ENCODE data around the gene HSD11B2.

The HSD11B2 gene

DNA sequence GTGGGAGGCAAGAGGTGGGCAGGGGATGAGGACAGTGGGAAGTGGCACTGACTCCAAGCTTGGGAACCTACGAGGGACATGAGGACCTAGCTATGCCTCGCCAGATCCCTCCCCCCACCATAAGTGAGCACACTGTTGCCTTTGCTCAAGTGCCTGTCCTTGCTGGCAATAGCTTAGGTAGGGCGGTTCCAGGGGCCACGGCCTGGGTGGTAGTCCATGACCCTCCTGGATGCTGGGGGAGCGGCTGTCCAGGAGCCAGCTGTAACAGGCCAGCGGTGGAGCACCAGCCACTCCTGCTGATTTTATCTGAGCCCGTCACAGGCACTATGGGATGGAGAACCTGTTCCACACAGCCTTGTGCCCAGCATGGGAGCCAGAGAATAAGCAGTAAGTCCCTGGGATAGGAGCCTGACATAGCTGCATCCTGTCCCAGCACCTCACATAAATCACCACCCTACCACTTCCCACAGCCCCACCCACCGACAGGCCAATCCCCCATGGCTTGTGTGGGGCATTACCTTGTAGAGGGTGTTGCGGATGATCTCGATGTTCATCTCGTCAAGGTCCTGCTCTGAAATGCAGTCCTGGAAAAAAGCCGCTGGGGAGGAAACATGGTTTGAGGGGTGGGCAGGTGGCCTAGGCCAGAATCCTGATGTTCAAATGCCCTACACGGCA is 11.8 kb downstream of the HSD11B2 start:
- intact Hi-C loops (cut with micrococcal nuclease), result no loop called here
- H3K4me3 Mint-ChIP-seq, result no peak overlapping the region
- H3K4me1 Mint-ChIP-seq (ENCODE audit: low read depth), result peaks cover 29% of the 10 kb centered on the region
- H3K9me3 Mint-ChIP-seq, result no peaks in the 10 kb centered on the region
- no peak overlapping the region for H3K27ac Mint-ChIP-seq
- peaks cover 100% of the 10 kb centered on the region for H3K36me3 Mint-ChIP-seq (ENCODE audit: low read depth)
- no peaks in the 10 kb centered on the region for H3K27me3 Mint-ChIP-seq

DNA sequence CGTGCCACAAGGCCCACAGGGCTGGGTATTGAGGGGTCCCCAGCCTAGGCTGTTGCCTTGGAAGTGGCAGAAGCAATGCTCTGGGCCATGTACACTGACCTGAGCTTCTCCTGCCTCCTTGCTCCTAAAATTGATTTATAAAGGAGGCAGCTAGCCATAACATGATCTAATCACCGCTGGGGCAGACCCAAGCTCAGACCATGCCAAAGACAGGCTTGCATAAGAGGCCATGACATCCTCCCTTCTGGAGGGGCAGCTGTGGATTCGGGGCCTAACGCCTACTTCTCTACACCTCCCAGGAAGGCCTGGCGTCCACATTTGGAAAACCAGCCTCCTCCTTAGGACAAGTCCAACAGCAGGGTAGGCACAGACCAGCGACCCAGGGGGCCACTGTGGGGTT is 12.3 kb downstream of the HSD11B2 start:
- Mint-ChIP-seq H3K4me1 (ENCODE audit: low read depth) (peaks cover 24% of the 10 kb centered on the region), H3K27ac (no peak overlapping the region), H3K4me3 (no peak overlapping the region), H3K36me3 (ENCODE audit: low read depth) (peaks cover 100% of the 10 kb centered on the region), H3K27me3 (no peaks in the 10 kb centered on the region), H3K9me3 (no peaks in the 10 kb centered on the region)
- intact Hi-C loops (cut with micrococcal nuclease), result no loop called here

DNA sequence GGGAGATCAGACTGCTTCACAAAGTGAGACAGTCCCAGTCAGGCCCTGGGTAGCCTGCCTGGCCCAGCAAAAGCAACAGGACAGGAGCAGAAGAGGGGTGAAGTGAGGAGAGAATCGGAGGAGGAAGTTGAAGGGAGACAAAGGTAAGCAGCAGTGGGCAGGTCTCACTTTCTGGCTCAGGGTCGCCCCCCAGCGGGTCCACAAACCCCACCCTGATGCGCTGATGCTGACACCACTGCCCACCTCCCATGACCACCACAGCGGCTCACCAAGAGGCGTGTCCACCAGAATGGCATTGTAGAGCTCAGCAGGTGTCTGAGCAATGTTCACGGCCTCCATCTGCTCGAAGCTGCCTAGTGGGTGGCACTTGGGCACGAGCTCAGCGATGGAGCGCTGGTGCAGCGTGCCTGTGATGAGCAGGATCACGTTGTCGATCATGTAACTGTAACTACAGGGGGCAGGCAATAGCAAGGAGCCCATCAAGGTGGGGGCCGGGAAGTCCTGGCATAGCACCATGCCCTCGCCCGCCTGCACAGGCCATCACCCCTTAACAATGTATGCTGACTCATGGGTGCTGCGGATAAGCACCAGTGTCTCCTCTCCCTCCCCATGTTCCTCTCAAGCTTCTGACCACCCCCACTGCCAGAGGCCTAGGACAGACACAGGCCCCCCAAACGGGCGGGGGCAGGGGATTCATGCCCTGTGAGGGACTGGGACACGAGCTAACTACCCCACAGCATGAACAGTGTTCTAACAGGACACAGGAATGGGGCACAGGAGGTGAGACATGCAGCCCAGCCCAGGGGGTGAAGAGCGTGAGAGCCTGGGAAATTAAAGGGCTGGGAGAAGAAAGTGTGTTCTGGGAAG is 13.6 kb downstream of the HSD11B2 start:
- Mint-ChIP-seq H3K27me3 (no peaks in the 10 kb centered on the region), H3K4me1 (ENCODE audit: low read depth) (peaks cover 20% of the 10 kb centered on the region), H3K27ac (no peak overlapping the region), H3K4me3 (no peak overlapping the region), H3K36me3 (ENCODE audit: low read depth) (peaks cover 100% of the 10 kb centered on the region), H3K9me3 (no peaks in the 10 kb centered on the region)
- intact Hi-C loops (cut with micrococcal nuclease), result no loop called here

DNA sequence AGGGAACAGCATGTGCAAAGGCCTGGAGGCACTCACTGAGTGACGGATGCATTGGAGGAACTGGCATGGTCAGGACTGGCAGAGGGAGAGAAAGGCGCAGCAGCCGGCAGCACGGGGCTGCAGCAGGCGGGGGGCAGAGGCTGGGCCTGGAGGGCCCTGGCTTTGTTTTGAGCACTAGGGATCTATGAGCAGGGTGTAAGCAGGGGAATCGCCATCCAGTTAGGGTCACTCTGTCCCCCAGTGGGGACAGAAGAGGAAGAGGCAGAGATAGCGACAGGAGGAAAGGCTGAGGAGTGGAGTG is 14.2 kb downstream of the HSD11B2 start:
- H3K27ac Mint-ChIP-seq, result no peak overlapping the region
- H3K4me1 Mint-ChIP-seq (ENCODE audit: low read depth), result peaks cover 22% of the 10 kb centered on the region
- H3K9me3 Mint-ChIP-seq, result no peaks in the 10 kb centered on the region
- H3K4me3 Mint-ChIP-seq, result no peak overlapping the region
- intact Hi-C loops (cut with micrococcal nuclease), result no loop called here
- no peaks in the 10 kb centered on the region for H3K27me3 Mint-ChIP-seq
- H3K36me3 Mint-ChIP-seq (ENCODE audit: low read depth), result peaks cover 100% of the 10 kb centered on the region

DNA sequence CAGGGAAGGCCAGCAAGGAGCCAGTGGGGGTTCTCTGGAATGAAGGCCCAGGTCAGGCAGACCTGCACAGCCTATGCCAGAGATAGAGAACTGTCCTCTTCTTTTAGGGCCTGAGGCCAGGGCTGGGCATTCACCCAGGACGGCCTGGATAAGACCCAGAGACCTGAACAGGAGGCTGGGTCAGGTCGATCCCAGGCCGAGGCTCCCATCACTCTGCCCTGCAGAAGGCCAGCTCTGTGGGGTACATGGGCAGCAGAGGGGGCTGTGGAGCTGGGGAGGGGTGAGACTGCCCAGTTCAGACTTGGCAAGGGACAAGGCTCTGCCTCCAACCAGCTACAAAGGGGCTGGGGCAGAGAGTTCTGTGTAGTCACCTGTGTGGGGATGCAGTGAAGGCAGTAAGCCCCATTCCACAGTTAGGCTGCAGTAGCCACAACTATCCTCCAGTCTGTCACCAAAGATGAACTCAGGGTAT is 14.6 kb downstream of the HSD11B2 start:
- no peaks in the 10 kb centered on the region for H3K9me3 Mint-ChIP-seq
- no peak overlapping the region for H3K4me3 Mint-ChIP-seq
- intact Hi-C loops (cut with micrococcal nuclease), result no loop called here
- H3K27ac Mint-ChIP-seq, result no peak overlapping the region
- peaks cover 100% of the 10 kb centered on the region for H3K36me3 Mint-ChIP-seq (ENCODE audit: low read depth)
- H3K4me1 Mint-ChIP-seq (ENCODE audit: low read depth), result peaks cover 26% of the 10 kb centered on the region
- no peaks in the 10 kb centered on the region for H3K27me3 Mint-ChIP-seq

- H3K27ac Mint-ChIP-seq, result peak overlapping the region; percentile 28
- H3K36me3 Mint-ChIP-seq (ENCODE audit: low read depth), result peaks cover 100% of the 10 kb centered on the region
- H3K4me1 Mint-ChIP-seq (ENCODE audit: low read depth), result peaks cover 33% of the 10 kb centered on the region
- no peaks in the 10 kb centered on the region for H3K27me3 Mint-ChIP-seq
- no peaks in the 10 kb centered on the region for H3K9me3 Mint-ChIP-seq
- no peak overlapping the region for H3K4me3 Mint-ChIP-seq
- intact Hi-C loops (cut with micrococcal nuclease), result no loop called here
Observed at GRCh38 chr16:67445913-67446907, 15.3 kb downstream of the HSD11B2 start.

DNA sequence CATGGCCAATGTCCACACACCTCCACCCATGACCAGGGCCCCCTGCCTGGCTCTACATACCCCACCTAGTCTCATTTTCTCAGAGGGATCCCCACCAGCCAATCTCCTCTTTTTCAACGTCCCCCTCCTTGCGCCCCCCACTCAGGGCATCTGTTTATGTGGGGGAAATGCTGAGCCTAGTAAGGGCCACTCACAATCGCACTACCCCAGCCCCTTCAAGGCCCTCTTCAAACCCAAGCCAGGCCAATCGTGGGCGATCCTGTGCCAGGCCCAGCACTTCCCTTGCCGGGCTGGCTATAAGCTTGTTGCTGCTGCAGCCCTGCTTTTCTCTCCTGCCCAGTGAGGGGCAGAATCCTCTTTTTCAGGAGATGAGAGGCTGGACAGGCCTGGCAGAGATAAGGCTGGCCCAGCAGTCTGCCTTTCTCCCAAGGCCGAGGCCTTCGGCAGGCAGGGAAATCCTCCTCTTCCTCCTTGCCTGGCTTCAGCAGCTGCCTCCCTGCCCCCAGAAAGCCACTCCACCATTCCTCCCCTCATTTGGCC is 16.1 kb downstream of the HSD11B2 start:
- Mint-ChIP-seq H3K27ac (peak overlapping the region; percentile 28), H3K9me3 (no peaks in the 10 kb centered on the region), H3K4me1 (ENCODE audit: low read depth) (peaks cover 36% of the 10 kb centered on the region), H3K4me3 (no peak overlapping the region), H3K36me3 (ENCODE audit: low read depth) (peaks cover 100% of the 10 kb centered on the region), H3K27me3 (no peaks in the 10 kb centered on the region)
- intact Hi-C loops (cut with micrococcal nuclease), result no loop called here

- intact Hi-C loops (cut with micrococcal nuclease), result no loop called here
- Mint-ChIP-seq H3K4me3 (no peak overlapping the region), H3K36me3 (ENCODE audit: low read depth) (peaks cover 100% of the 10 kb centered on the region), H3K9me3 (no peaks in the 10 kb centered on the region), H3K27ac (peak overlapping the region; percentile 28), H3K4me1 (ENCODE audit: low read depth) (peaks cover 36% of the 10 kb centered on the region), H3K27me3 (no peaks in the 10 kb centered on the region)
Observed at GRCh38 chr16:67447508-67448076, 16.7 kb downstream of the HSD11B2 start.

DNA sequence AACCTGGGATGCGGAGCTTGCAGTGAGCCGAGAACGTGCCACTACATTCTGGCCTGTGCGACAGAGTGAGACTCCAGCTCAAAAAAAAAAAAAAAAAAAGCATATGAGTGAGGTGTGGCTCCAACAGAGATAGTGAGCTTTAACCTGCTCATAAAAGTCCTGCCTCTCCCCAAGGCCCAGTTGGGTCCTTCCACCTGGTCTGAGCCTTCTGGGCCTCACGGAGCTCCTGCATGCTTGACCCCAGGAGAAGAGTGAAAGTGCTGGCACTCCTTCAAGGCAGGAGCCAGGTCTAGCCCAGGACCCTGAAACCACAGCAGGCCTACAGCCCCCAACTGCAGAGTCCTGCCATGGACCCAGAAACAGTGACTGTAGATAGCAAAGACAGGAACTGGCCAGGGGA is 17.7 kb downstream of the HSD11B2 start:
- H3K27ac Mint-ChIP-seq, result no peak overlapping the region
- intact Hi-C loops (cut with micrococcal nuclease), result no loop called here
- no peaks in the 10 kb centered on the region for H3K9me3 Mint-ChIP-seq
- no peaks in the 10 kb centered on the region for H3K27me3 Mint-ChIP-seq
- H3K4me1 Mint-ChIP-seq (ENCODE audit: low read depth), result peaks cover 36% of the 10 kb centered on the region
- H3K36me3 Mint-ChIP-seq (ENCODE audit: low read depth), result peaks cover 100% of the 10 kb centered on the region
- no peak overlapping the region for H3K4me3 Mint-ChIP-seq

DNA sequence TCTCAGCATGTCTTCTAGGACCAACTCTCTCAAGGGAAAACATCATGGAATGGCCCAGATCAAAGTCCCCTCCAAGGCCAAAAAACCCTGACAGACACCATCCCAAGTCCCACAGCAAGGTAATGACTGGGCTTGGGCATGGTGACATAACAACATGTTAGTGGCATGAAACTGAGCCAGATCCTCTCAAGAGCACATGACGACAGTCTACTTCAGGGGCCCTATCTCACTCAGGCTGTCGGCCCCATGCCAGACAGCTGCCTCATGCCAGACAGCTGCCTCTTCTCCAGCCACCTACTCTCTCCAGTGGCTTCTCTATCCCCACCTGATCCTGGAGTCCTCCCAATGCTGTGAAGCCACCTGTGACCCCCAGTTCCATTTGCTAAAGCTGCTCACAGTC is 18.4 kb downstream of the HSD11B2 start:
- no peaks in the 10 kb centered on the region for H3K9me3 Mint-ChIP-seq
- no peak overlapping the region for H3K4me3 Mint-ChIP-seq
- intact Hi-C loops (cut with micrococcal nuclease), result no loop called here
- peaks cover 100% of the 10 kb centered on the region for H3K36me3 Mint-ChIP-seq (ENCODE audit: low read depth)
- no peaks in the 10 kb centered on the region for H3K27me3 Mint-ChIP-seq
- peaks cover 42% of the 10 kb centered on the region for H3K4me1 Mint-ChIP-seq (ENCODE audit: low read depth)
- no peak overlapping the region for H3K27ac Mint-ChIP-seq

GRCh38 chr16:67449739-67450138 is 18.8 kb downstream of the HSD11B2 start:
- H3K4me1 Mint-ChIP-seq (ENCODE audit: low read depth), result peaks cover 43% of the 10 kb centered on the region
- no peaks in the 10 kb centered on the region for H3K27me3 Mint-ChIP-seq
- intact Hi-C loops (cut with micrococcal nuclease), result no loop called here
- no peak overlapping the region for H3K4me3 Mint-ChIP-seq
- no peak overlapping the region for H3K27ac Mint-ChIP-seq
- H3K9me3 Mint-ChIP-seq, result no peaks in the 10 kb centered on the region
- H3K36me3 Mint-ChIP-seq (ENCODE audit: low read depth), result peaks cover 100% of the 10 kb centered on the region

GRCh38 chr16:67451061-67451703 is 20.3 kb downstream of the HSD11B2 start:
- no peak overlapping the region for H3K4me3 Mint-ChIP-seq
- H3K36me3 Mint-ChIP-seq (ENCODE audit: low read depth), result peaks cover 98% of the 10 kb centered on the region
- no peak overlapping the region for H3K27ac Mint-ChIP-seq
- no peaks in the 10 kb centered on the region for H3K9me3 Mint-ChIP-seq
- H3K4me1 Mint-ChIP-seq (ENCODE audit: low read depth), result peaks cover 48% of the 10 kb centered on the region
- intact Hi-C loops (cut with micrococcal nuclease), result no loop called here
- H3K27me3 Mint-ChIP-seq, result no peaks in the 10 kb centered on the region
